ENCODE measurements around the gene TRPM4. TPM values are rescaled to one million over a fixed set of nuclear protein-coding genes. Genes with fewer than 3 reads are reported as not detected.
A peak's percentile ranks its signal among the peaks of the same experiment; 100 is the strongest.
"Not testable (repeated sequence)": the region's sequence is repeated elsewhere in the genome, so short reads cannot be mapped to it uniquely, and the experiment has no call there.

Gene TRPM4
- polyA plus RNA-seq, 3 donors = 29.3 to 51.3 (median 32.8) TPM

- not testable (repeated sequence) for DNase-seq (ENCODE audit: extremely low read depth in 1 of 11, low read depth in 9 of 11, low spot score in 4 of 11)
Measured at GRCh38 chr19:49209502-49209901, 51.9 kb downstream of the TRPM4 start.

- DNase-seq (ENCODE audit: extremely low read depth in 1 of 11, low read depth in 9 of 11, low spot score in 4 of 11) = peak in 7 of 11 donors; percentile 42 to 60 (median 53)
Measured at GRCh38 chr19:49210108-49210900, 52.7 kb downstream of the TRPM4 start.

GRCh38 chr19:49210901-49211451 is 53.4 kb downstream of the TRPM4 start:
- peak in 3 of 11 donors; percentile 30 to 39 (median 33) for DNase-seq (ENCODE audit: extremely low read depth in 1 of 11, low read depth in 9 of 11, low spot score in 4 of 11)

- DNase-seq (ENCODE audit: extremely low read depth in 1 of 11, low read depth in 9 of 11, low spot score in 4 of 11) = no peak
Measured at GRCh38 chr19:49212016-49212701, 54.6 kb downstream of the TRPM4 start.

GRCh38 chr19:49213791-49214190 is 56.2 kb downstream of the TRPM4 start:
- no peak for DNase-seq (ENCODE audit: extremely low read depth in 1 of 11, low read depth in 9 of 11, low spot score in 4 of 11)

GRCh38 chr19:49214701-49215100 is 57.1 kb downstream of the TRPM4 start:
- DNase-seq (ENCODE audit: extremely low read depth in 1 of 11, low read depth in 9 of 11, low spot score in 4 of 11) = no peak

- DNase-seq (ENCODE audit: extremely low read depth in 1 of 11, low read depth in 9 of 11, low spot score in 4 of 11) = no peak
Measured at GRCh38 chr19:49216071-49216470, 58.5 kb downstream of the TRPM4 start.

- DNase-seq (ENCODE audit: extremely low read depth in 1 of 11, low read depth in 9 of 11, low spot score in 4 of 11) = peak in 1 of 11 donors; percentile 13
Measured at GRCh38 chr19:49217382-49217781, 59.8 kb downstream of the TRPM4 start.

GRCh38 chr19:49222011-49222410 is 64.4 kb downstream of the TRPM4 start:
- no peak for DNase-seq (ENCODE audit: extremely low read depth in 1 of 11, low read depth in 9 of 11, low spot score in 4 of 11)

GRCh38 chr19:49222528-49222927 is 64.9 kb downstream of the TRPM4 start:
- DNase-seq (ENCODE audit: extremely low read depth in 1 of 11, low read depth in 9 of 11, low spot score in 4 of 11) = no peak

- DNase-seq (ENCODE audit: extremely low read depth in 1 of 11, low read depth in 9 of 11, low spot score in 4 of 11) = no peak
Measured at GRCh38 chr19:49223472-49223871, 65.9 kb downstream of the TRPM4 start.

- DNase-seq (ENCODE audit: extremely low read depth in 1 of 11, low read depth in 9 of 11, low spot score in 4 of 11) = not testable (repeated sequence)
Measured at GRCh38 chr19:49224441-49224840, 66.8 kb downstream of the TRPM4 start.

- peak in 2 of 11 donors; percentile 25 for DNase-seq (ENCODE audit: extremely low read depth in 1 of 11, low read depth in 9 of 11, low spot score in 4 of 11)
Measured at GRCh38 chr19:49224879-49225278, 67.3 kb downstream of the TRPM4 start.

GRCh38 chr19:49229416-49229815 is 71.8 kb downstream of the TRPM4 start:
- no peak for DNase-seq (ENCODE audit: extremely low read depth in 1 of 11, low read depth in 9 of 11, low spot score in 4 of 11)

GRCh38 chr19:49231389-49231788 is 73.8 kb downstream of the TRPM4 start:
- no peak for DNase-seq (ENCODE audit: extremely low read depth in 1 of 11, low read depth in 9 of 11, low spot score in 4 of 11)

GRCh38 chr19:49231804-49232203 is 74.2 kb downstream of the TRPM4 start:
- no peak for DNase-seq (ENCODE audit: extremely low read depth in 1 of 11, low read depth in 9 of 11, low spot score in 4 of 11)

GRCh38 chr19:49233163-49233562 is 75.6 kb downstream of the TRPM4 start:
- no peak for DNase-seq (ENCODE audit: extremely low read depth in 1 of 11, low read depth in 9 of 11, low spot score in 4 of 11)

GRCh38 chr19:49241769-49242168 is 84.2 kb downstream of the TRPM4 start:
- DNase-seq (ENCODE audit: extremely low read depth in 1 of 11, low read depth in 9 of 11, low spot score in 4 of 11) = no peak

- DNase-seq (ENCODE audit: extremely low read depth in 1 of 11, low read depth in 9 of 11, low spot score in 4 of 11) = no peak
Measured at GRCh38 chr19:49243129-49243528, 85.5 kb downstream of the TRPM4 start.

- no peak for DNase-seq (ENCODE audit: extremely low read depth in 1 of 11, low read depth in 9 of 11, low spot score in 4 of 11)
Measured at GRCh38 chr19:49243726-49244125, 86.1 kb downstream of the TRPM4 start.
